ENCODE results near the gene PALMD. TPM values are rescaled to one million over a fixed set of nuclear protein-coding genes. Genes with fewer than 3 reads are reported as not detected.
A peak's percentile ranks its signal among the peaks of the same experiment; 100 is the strongest.

The PALMD gene
- total RNA-seq, 1 donor from 2014 or later: 1.4 TPM

GRCh38 chr1:99735852-99736251 lies 89.9 kb downstream of the PALMD start:
- no peak overlapping the region for H3K4me3 ChIP-seq (ENCODE audit: low read depth, low read length)
- no peak for DNase-seq (ENCODE audit: low read depth)
- TF ChIP-seq CTCF (conservative IDR thresholded peaks at IDR 0.05; ENCODE audit: low read depth, low read length): no peak

GRCh38 chr1:99737016-99737415 lies 91.1 kb downstream of the PALMD start:
- TF ChIP-seq CTCF (conservative IDR thresholded peaks at IDR 0.05; ENCODE audit: low read depth, low read length): peak; percentile 62
- DNase-seq (ENCODE audit: low read depth): no peak
- no peak overlapping the region for H3K4me3 ChIP-seq (ENCODE audit: low read depth, low read length)

GRCh38 chr1:99738858-99739465 lies 93.0 kb downstream of the PALMD start:
- H3K4me3 ChIP-seq (ENCODE audit: low read depth, low read length): no peak overlapping the region
- DNase-seq (ENCODE audit: low read depth): no peak
- no peak for TF ChIP-seq CTCF (conservative IDR thresholded peaks at IDR 0.05; ENCODE audit: low read depth, low read length)

GRCh38 chr1:99740141-99740540 lies 94.2 kb downstream of the PALMD start:
- no peak overlapping the region for H3K4me3 ChIP-seq (ENCODE audit: low read depth, low read length)
- no peak for DNase-seq (ENCODE audit: low read depth)
- no peak for TF ChIP-seq CTCF (conservative IDR thresholded peaks at IDR 0.05; ENCODE audit: low read depth, low read length)

Other genes with a start within 250 kb of the PALMD start
- gene FRRS1, start 120.5 kb downstream of the PALMD start, total RNA-seq: 3.1 and 3.3 TPM in 2 replicates
- gene AGL, start 204.2 kb downstream of the PALMD start, total RNA-seq: 7.2 and 9.1 TPM in 2 replicates

All from epithelial cell of proximal tubule (primary cell).